A673 (cell line): ENCODE results near the gene CCDC7. TPM values are rescaled to one million over a fixed set of nuclear protein-coding genes. Genes with fewer than 3 reads are reported as not detected.

ENCODE experiments used
- BruUV-seq: library from RNA; stranded (reverse); fragments of 400-500 nt; replicated peaks from 2 replicates; lab custom pipeline; 2021; lab: Mats Ljungman, UMichigan
- CTCF ChIA-PET: fragments of 300-600 bp; sonication (Branson Sonifier 250); formaldehyde crosslinking; loops from one replicate; lab custom pipeline; 2022; ENCODE audit warnings: antibody characterized with exemption; lab: Charles Lee
- POLR2A ChIA-PET: fragments of 300-600 bp; sonication (Branson Sonifier 250); formaldehyde crosslinking; loops from one replicate; lab custom pipeline; 2022; ENCODE audit warnings: antibody characterized with exemption; ENCODE audit not compliant: low non-redundant PET; lab: Charles Lee
- DNase-seq: peaks from one replicate; pipeline ENCODE4 v3.0.0-alpha.2; 2015; ENCODE audit warnings: low spot score
- H3K27ac ChIP-seq: fragments of 200-600 bp; sonication (generic); 2 replicates; pipeline ENCODE4 v1.5.1; 2016; ENCODE audit warnings: mixed run types, low read depth, mild to moderate bottlenecking, mixed read lengths, antibody characterized with exemption, low read length; ENCODE audit not compliant: poor library complexity, severe bottlenecking
- H3K27me3 ChIP-seq: fragments of 200-600 bp; sonication (generic); replicated peaks from 2 replicates; pipeline ENCODE4 v1.6.1; 2017; ENCODE audit warnings: mixed run types, low read depth, mild to moderate bottlenecking, mixed read lengths, antibody characterized with exemption, low read length; ENCODE audit not compliant: insufficient read depth, poor library complexity
- H3K36me3 ChIP-seq: fragments of 200-600 bp; sonication (generic); 2 replicates; pipeline ENCODE4 v1.6.1; 2016; ENCODE audit warnings: mixed run types, mild to moderate bottlenecking, mixed read lengths, antibody characterized with exemption, low read length; ENCODE audit not compliant: insufficient read depth, poor library complexity, severe bottlenecking
- H3K4me1 ChIP-seq: fragments of 200-600 bp; sonication (generic); 2 replicates; pipeline ENCODE4 v1.6.1; 2017; ENCODE audit warnings: mixed run types, mild to moderate bottlenecking, mixed read lengths, antibody characterized with exemption, low read length; ENCODE audit not compliant: insufficient read depth, poor library complexity, severe bottlenecking
- H3K4me3 ChIP-seq: fragments of 200-600 bp; sonication (generic); 2 replicates; pipeline ENCODE4 v1.5.1; 2016; ENCODE audit warnings: low read depth, mixed run types, mild to moderate bottlenecking, mixed read lengths, low read length; ENCODE audit not compliant: poor library complexity, severe bottlenecking
- H3K9me3 ChIP-seq: fragments of 200-600 bp; sonication (generic); 2 replicates; pipeline ENCODE4 v1.6.1; 2016; ENCODE audit warnings: mixed run types, low read depth, mild to moderate bottlenecking, mixed read lengths, antibody characterized with exemption, low read length; ENCODE audit not compliant: poor library complexity, severe bottlenecking
- CTCF ChIP-seq: fragments of 300-800, 200-600 bp; sonication (generic); conservative IDR thresholded peaks from 2 replicates; pipeline ENCODE4 v1.5.1; 2017; ENCODE audit warnings: low read depth, mild to moderate bottlenecking, antibody characterized with exemption, low read length, moderate library complexity, mixed read lengths
- EZH2 ChIP-seq: fragments of 200-600 bp; sonication (generic); IDR thresholded peaks from 2 replicates; pipeline ENCODE4 v1.6.1; 2017; ENCODE audit warnings: borderline replicate concordance, low read depth, mild to moderate bottlenecking, mixed read lengths, antibody characterized with exemption, low read length; ENCODE audit not compliant: poor library complexity, severe bottlenecking
- intact Hi-C: fragments of 100-400 bp; cut with micrococcal nuclease; formaldehyde crosslinking; loops from one replicate; pipeline ENCODE4 v1.10.0; 2022; ENCODE audit not compliant: unreplicated experiment
- total RNA-seq: library from RNA; stranded (reverse); gene quantifications from 2 replicates; pipeline ENCODE4 v1.2.3, GENCODE V29; 2021

Gene CCDC7
- total RNA-seq, 1 experiment from 2014 or later, result 16.4 TPM

- CTCF ChIA-PET, result no interaction called here
- Histone ChIP-seq H3K9me3 (no peaks in the 10 kb centered on the region), H3K4me3 (no peak overlapping the region), H3K36me3 (peaks cover 12% of the 10 kb centered on the region), H3K27ac (no peak overlapping the region), H3K4me1 (no peaks in the 10 kb centered on the region), H3K27me3 (no peaks in the 10 kb centered on the region)
- no TSS peak for BruUV-seq
- no peak for TF ChIP-seq EZH2
- no peak for TF ChIP-seq CTCF
- DNase-seq, result no peak
- intact Hi-C loops, result no loop called here
- POLR2A ChIA-PET, result no interaction called here
These were observed 8.2 kb downstream of the CCDC7 start for GRCh38 chr10:32454148-32454547.

DNA sequence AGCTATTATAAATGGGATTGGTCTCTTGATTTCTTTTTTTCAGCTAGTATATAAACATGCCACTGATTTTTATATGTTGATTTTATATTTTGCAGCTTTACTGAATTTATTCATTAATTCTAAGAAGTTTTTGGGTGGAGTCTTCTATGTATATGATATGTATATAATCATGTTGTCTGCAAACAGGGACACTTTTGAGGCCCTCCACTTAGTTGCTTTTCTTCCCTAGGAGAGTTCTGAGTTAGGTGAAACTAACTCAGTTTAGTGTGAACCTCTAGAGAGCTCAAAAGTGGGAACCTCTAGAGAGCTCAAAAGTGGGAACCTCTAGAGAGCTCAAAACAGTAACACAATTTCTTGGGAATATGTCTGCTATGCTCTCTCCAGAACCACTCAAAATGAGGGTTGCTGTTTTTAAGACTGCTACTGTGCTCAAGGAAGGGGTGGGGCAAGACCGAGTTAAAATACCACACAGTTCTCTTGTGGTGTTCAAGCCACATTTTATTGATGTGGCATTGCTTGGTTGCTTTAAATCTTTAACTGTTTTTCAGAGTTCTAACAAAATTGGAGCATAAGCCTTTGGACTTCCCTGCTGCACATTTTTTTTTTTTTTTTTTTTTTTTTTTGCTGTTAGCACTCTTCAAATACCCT is 13.2 kb downstream of the CCDC7 start:
- no TSS peak for BruUV-seq
- no peak overlapping the region for H3K27ac ChIP-seq
- H3K4me3 ChIP-seq, result no peak overlapping the region
- intact Hi-C loops, result no loop called here
- H3K9me3 ChIP-seq, result no peaks in the 10 kb centered on the region
- H3K4me1 ChIP-seq, result no peaks in the 10 kb centered on the region
- TF ChIP-seq CTCF (no peak), EZH2 (no peak)
- no peaks in the 10 kb centered on the region for H3K27me3 ChIP-seq
- DNase-seq, result no peak
- ChIA-PET POLR2A (no interaction called here), CTCF (no interaction called here)
- H3K36me3 ChIP-seq, result peaks cover 4% of the 10 kb centered on the region

GRCh38 chr10:32461203-32461602 is 15.3 kb downstream of the CCDC7 start:
- intact Hi-C loops, result no loop called here
- ChIA-PET POLR2A (no interaction called here), CTCF (no interaction called here)
- no peak overlapping the region for H3K4me3 ChIP-seq
- H3K9me3 ChIP-seq, result no peaks in the 10 kb centered on the region
- H3K4me1 ChIP-seq, result no peaks in the 10 kb centered on the region
- no peaks in the 10 kb centered on the region for H3K27me3 ChIP-seq
- DNase-seq, result no peak
- H3K27ac ChIP-seq, result no peak overlapping the region
- TF ChIP-seq CTCF, result no peak
- no peak for TF ChIP-seq EZH2
- no TSS peak for BruUV-seq
- H3K36me3 ChIP-seq, result peaks cover 4% of the 10 kb centered on the region
